ENCODE measurements around the gene PEF1.

DNA sequence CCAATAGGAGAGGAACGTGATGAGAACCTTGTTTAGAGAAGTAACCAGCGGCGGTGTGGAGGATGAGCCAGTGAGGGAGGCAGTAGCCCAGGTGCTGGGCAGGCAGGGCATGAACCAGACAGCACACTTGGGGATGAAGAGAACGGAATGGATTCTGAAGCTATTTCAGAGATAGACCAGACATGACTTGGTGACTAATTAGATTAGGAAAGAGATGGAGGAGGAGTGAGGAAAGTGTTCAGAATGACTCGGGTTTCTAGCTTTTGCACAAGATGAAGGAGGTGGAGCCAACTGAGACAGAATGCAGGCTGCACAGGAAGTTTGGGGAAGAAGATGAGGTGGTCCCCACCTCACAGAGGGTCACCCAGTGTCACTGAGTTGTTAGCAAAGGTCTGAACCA is 5.1 kb downstream of the PEF1 start:
- TF ChIP-seq YY1 (IDR thresholded peaks at IDR 0.05; ENCODE audit: low read depth, low read length) (no peak), EGR1 (IDR thresholded peaks at IDR 0.05; ENCODE audit: borderline replicate concordance, low read depth, low read length) (no peak), FOSL1 (IDR thresholded peaks at IDR 0.05; ENCODE audit: insufficient read depth, low read depth, low read length) (no peak), SRF (IDR thresholded peaks at IDR 0.05; ENCODE audit: low read depth, low read length) (no peak), MAFK (IDR thresholded peaks at IDR 0.05; ENCODE audit: low read depth, low read length) (no peak), TAF1 (IDR thresholded peaks at IDR 0.05; ENCODE audit: low read depth, low read length) (no peak), EZH2 (IDR thresholded peaks at IDR 0.05; ENCODE audit: low read depth, low read length, severe bottlenecking) (no peak)
